Stimulated activated CD4-positive, alpha-beta T cell treated with anti-CD3 and anti-CD28 coated beads, Interleukin-15, amount 100 ng/mL, for 1 hour (primary cell): ENCODE measurements around the gene CRP.
"Not testable (repeated sequence)": the region's sequence is repeated elsewhere in the genome, so short reads cannot be mapped to it uniquely, and the experiment has no call there.

ENCODE experiments used
- DNase-seq, 2 donors: peaks; one replicate each; pipeline ENCODE4 v3.0.0-alpha.2; 2020; ENCODE audit warnings: low read depth in 1 of 2, low spot score in 1 of 2

The CRP gene

GRCh38 chr1:159714529-159714928 lies at the start of gene CRP:
Gene CRP (minus strand): TSS chr1:159714589. CDS start chr1:159714485, 104 bp downstream.
- DNase-seq: no peak

- no peak for DNase-seq
These were observed 49.3 kb upstream of the CRP start for GRCh38 chr1:159763686-159764085.

GRCh38 chr1:159756397-159756796 lies 42.0 kb upstream of the CRP start:
- no peak for DNase-seq

- DNase-seq: no peak
These were observed 41.1 kb upstream of the CRP start for GRCh38 chr1:159755451-159756007.

GRCh38 chr1:159753386-159753785 lies 39.0 kb upstream of the CRP start:
- no peak for DNase-seq

GRCh38 chr1:159752135-159752580 lies 37.8 kb upstream of the CRP start:
- DNase-seq: no peak

GRCh38 chr1:159751031-159751430 lies 36.6 kb upstream of the CRP start:
- no peak for DNase-seq

GRCh38 chr1:159750621-159751020 lies 36.2 kb upstream of the CRP start:
- no peak for DNase-seq

- no peak for DNase-seq
These were observed 35.2 kb upstream of the CRP start for GRCh38 chr1:159749630-159750029.

GRCh38 chr1:159748370-159748769 lies 34.0 kb upstream of the CRP start:
- no peak for DNase-seq

- DNase-seq: no peak
These were observed 32.3 kb upstream of the CRP start for GRCh38 chr1:159746666-159747065.

GRCh38 chr1:159743651-159744410 lies 29.4 kb upstream of the CRP start:
- no peak for DNase-seq

GRCh38 chr1:159737238-159737916 lies 23.0 kb upstream of the CRP start:
- no peak for DNase-seq

- DNase-seq: not testable (repeated sequence)
These were observed 8.8 kb upstream of the CRP start for GRCh38 chr1:159723188-159723587.

- DNase-seq: no peak
These were observed 5.6 kb upstream of the CRP start for GRCh38 chr1:159719990-159720389.

- DNase-seq: no peak
These were observed 1.5 kb upstream of the CRP start for GRCh38 chr1:159715855-159716254.

- DNase-seq: no peak
These were observed 2.3 kb downstream of the CRP start for GRCh38 chr1:159712080-159712479.

GRCh38 chr1:159707472-159708260 lies 6.7 kb downstream of the CRP start:
- DNase-seq: no peak

GRCh38 chr1:159705904-159706256 lies 8.5 kb downstream of the CRP start:
- no peak for DNase-seq

- DNase-seq: no peak
These were observed 9.0 kb downstream of the CRP start for GRCh38 chr1:159705251-159705903.

GRCh38 chr1:159704481-159704880 lies 9.9 kb downstream of the CRP start:
- DNase-seq: no peak
